Smooth muscle cell (in vitro differentiated cells): ENCODE data around the gene ANKZF1. TPM values are rescaled to one million over a fixed set of nuclear protein-coding genes. Genes with fewer than 3 reads are reported as not detected.

Experiments used
- DNase-seq: peaks from one replicate; lab custom pipeline; 2025; ENCODE audit not compliant: unreplicated experiment; lab: John Stamatoyannopoulos, UW
- H2AFZ ChIP-seq: fragments of 200-600 bp; sonication (generic); 2 replicates; pipeline ENCODE4 v1.6.0; 2016; ENCODE audit warnings: antibody characterized with exemption, low read depth, mild to moderate bottlenecking
- H3F3A ChIP-seq: fragments of 200-600 bp; sonication (generic); 2 replicates; pipeline ENCODE4 v1.6.0; 2017; ENCODE audit warnings: antibody characterized with exemption, low read depth
- H3K27ac ChIP-seq: fragments of 200-600 bp; sonication (generic); 2 replicates; pipeline ENCODE4 v1.5.1; 2016; ENCODE audit warnings: low read depth, mild to moderate bottlenecking
- H3K27me3 ChIP-seq: fragments of 200-600 bp; sonication (generic); 2 replicates; pipeline ENCODE4 v1.6.1; 2016; ENCODE audit warnings: low read depth, mild to moderate bottlenecking
- H3K36me3 ChIP-seq: fragments of 200-600 bp; sonication (generic); 2 replicates; pipeline ENCODE4 v1.5.1; 2016; ENCODE audit warnings: low read depth
- H3K4me1 ChIP-seq: fragments of 200-600 bp; sonication (generic); 2 replicates; pipeline ENCODE4 v1.5.1; 2016; ENCODE audit warnings: low read depth
- H3K4me2 ChIP-seq: fragments of 200-600 bp; sonication (generic); 2 replicates; pipeline ENCODE4 v1.6.0; 2016; ENCODE audit warnings: mild to moderate bottlenecking
- H3K4me3 ChIP-seq: fragments of 200-600 bp; sonication (generic); 2 replicates; pipeline ENCODE4 v1.5.1; 2016; ENCODE audit warnings: mild to moderate bottlenecking
- H3K79me2 ChIP-seq: fragments of 200-600 bp; sonication (generic); 2 replicates; pipeline ENCODE4 v1.6.0; 2016; ENCODE audit warnings: low read depth, mild to moderate bottlenecking
- H3K9ac ChIP-seq: fragments of 200-600 bp; sonication (generic); 2 replicates; pipeline ENCODE4 v1.6.0; 2016; ENCODE audit warnings: low read depth
- H3K9me3 ChIP-seq: fragments of 200-600 bp; sonication (generic); replicated peaks from 2 replicates; pipeline ENCODE4 v1.5.1; 2016; ENCODE audit warnings: low read depth
- H4K20me1 ChIP-seq: fragments of 200-600 bp; sonication (generic); 2 replicates; pipeline ENCODE4 v1.6.0; 2016; ENCODE audit warnings: low read depth
- CTCF ChIP-seq: fragments of 200-600 bp; sonication (generic); IDR thresholded peaks from 2 replicates; pipeline ENCODE4 v1.5.1; 2017; ENCODE audit warnings: borderline replicate concordance, mild to moderate bottlenecking, antibody characterized with exemption; ENCODE audit not compliant: insufficient read depth, poor library complexity, severe bottlenecking
- WGBS: methylation state at CpG from one replicate; pipeline ENCODE4 v1.1.7; 2016; ENCODE audit warnings: low lambda C conversion rate; 5-methylcytosine and 5-hydroxymethylcytosine counted together
- polyA plus RNA-seq: library from polyadenylated mRNA; unstranded; fragments of >200 nt; fragmentation: Nextera tagmentation; extraction: Ambion mirVana; gene quantifications from 2 replicates; pipeline ENCODE4 v1.2.1, GENCODE V29; 2016
- total RNA-seq: library from RNA; depleted of rRNA; stranded (reverse); fragments of >200 nt; gene quantifications from 2 replicates; pipeline ENCODE4 v1.2.3, GENCODE V29; 2014

ANKZF1 gene
- total and polyA plus RNA-seq, 2 experiments from 2014 or later, result 31.7 to 52.6 TPM

GRCh38 chr2:219266232-219266631 lies 36.6 kb downstream of the ANKZF1 start:
- no peak for TF ChIP-seq CTCF
- H3K4me3 ChIP-seq, result no peak overlapping the region
- H3K27ac ChIP-seq, result no peak overlapping the region
- H3K9me3 ChIP-seq, result no peaks in the 10 kb centered on the region
- H3K27me3 ChIP-seq, result no peaks in the 10 kb centered on the region
- H3K79me2 ChIP-seq, result no peaks in the 10 kb centered on the region
- H3K4me2 ChIP-seq, result no peak overlapping the region
- no peaks in the 10 kb centered on the region for H4K20me1 ChIP-seq
- H3K4me1 ChIP-seq, result no peaks in the 10 kb centered on the region
- DNase-seq, result no peak
- 85% methylated on average over 5 of the region's 5 CpGs for WGBS
- no peak overlapping the region for H3K9ac ChIP-seq
- no peaks in the 10 kb centered on the region for H3F3A ChIP-seq
- no peaks in the 10 kb centered on the region for H3K36me3 ChIP-seq
- no peak overlapping the region for H2AFZ ChIP-seq

- WGBS, result 100% methylated on average over 1 of the region's 1 CpG
- H3K9me3 ChIP-seq, result no peaks in the 10 kb centered on the region
Measured at GRCh38 chr2:219266886-219267285, 37.3 kb downstream of the ANKZF1 start.

GRCh38 chr2:219268294-219268693 lies 38.7 kb downstream of the ANKZF1 start:
- H3K4me1 ChIP-seq, result no peaks in the 10 kb centered on the region
- no peak for TF ChIP-seq CTCF
- H3K27me3 ChIP-seq, result no peaks in the 10 kb centered on the region
- WGBS, result 96% methylated on average over 2 of the region's 2 CpGs
- no peaks in the 10 kb centered on the region for H3K36me3 ChIP-seq
- no peak overlapping the region for H2AFZ ChIP-seq
- H3F3A ChIP-seq, result no peaks in the 10 kb centered on the region
- H3K9ac ChIP-seq, result no peak overlapping the region
- H3K4me3 ChIP-seq, result no peak overlapping the region
- H3K27ac ChIP-seq, result no peak overlapping the region
- H3K9me3 ChIP-seq, result no peaks in the 10 kb centered on the region
- no peak overlapping the region for H3K4me2 ChIP-seq
- no peaks in the 10 kb centered on the region for H4K20me1 ChIP-seq
- no peak for DNase-seq
- H3K79me2 ChIP-seq, result no peaks in the 10 kb centered on the region

More at GRCh38 chr2:219266886-219267285, 37.3 kb downstream of the ANKZF1 start:
- Histone ChIP-seq H3K27ac (no peak overlapping the region), H3K36me3 (no peaks in the 10 kb centered on the region), H3F3A (no peaks in the 10 kb centered on the region), H2AFZ (no peak overlapping the region), H4K20me1 (no peaks in the 10 kb centered on the region), H3K27me3 (no peaks in the 10 kb centered on the region), H3K4me3 (no peak overlapping the region), H3K4me2 (no peak overlapping the region), H3K79me2 (no peaks in the 10 kb centered on the region), H3K4me1 (no peaks in the 10 kb centered on the region), H3K9ac (no peak overlapping the region)
- DNase-seq, result no peak
- no peak for TF ChIP-seq CTCF

- Histone ChIP-seq H3K79me2 (no peaks in the 10 kb centered on the region), H3K4me3 (no peak overlapping the region), H4K20me1 (no peaks in the 10 kb centered on the region), H3K36me3 (no peaks in the 10 kb centered on the region), H3K9ac (no peak overlapping the region), H2AFZ (no peak overlapping the region), H3K4me2 (no peak overlapping the region), H3K4me1 (no peaks in the 10 kb centered on the region), H3F3A (peaks cover 3% of the 10 kb centered on the region), H3K27me3 (no peaks in the 10 kb centered on the region), H3K27ac (no peak overlapping the region), H3K9me3 (no peaks in the 10 kb centered on the region)
- no peak for DNase-seq
- 82% methylated on average over 8 of the region's 8 CpGs for WGBS
- TF ChIP-seq CTCF, result no peak
Measured at GRCh38 chr2:219269362-219270054, 39.9 kb downstream of the ANKZF1 start.
